ENCODE data around the gene NANOS1. TPM values are rescaled to one million over a fixed set of nuclear protein-coding genes. Genes with fewer than 3 reads are reported as not detected.
A peak's percentile ranks its signal among the peaks of the same experiment; 100 is the strongest.

Gene NANOS1
- total and polyA plus RNA-seq, 2 of the 8 experiments (the other 6 are each of a cell fraction or from before 2014, with no cell fraction given): 3.1 to 3.9 TPM

GRCh38 chr10:118981946-118982345 lies 47.6 kb upstream of the NANOS1 start:
- FAIRE-seq (no peak), DNase-seq (ENCODE audit: low read depth in 1 of 2, low spot score in 2 of 2) (no peak)
- H3K27me3 ChIP-seq (replicated peaks in 1 of 4; ENCODE audit: control insufficient read depth in 3 of 4, extremely low read depth in 1 of 4, insufficient read depth in 3 of 4, low read length in 3 of 4): no peaks in the 10 kb centered on the region
- no peak overlapping the region for H3K9ac ChIP-seq (replicated peaks in 1 of 4; ENCODE audit: extremely low read depth in 1 of 4, low read depth in 3 of 4, low read length in 3 of 4)
- H4K8ac ChIP-seq (ENCODE audit: extremely low read depth, insufficient read depth, low read length): no peak overlapping the region; the same call in 1 of the 2 replicates
- H3K14ac ChIP-seq (ENCODE audit: insufficient read length): no peak overlapping the region
- WGBS, 2 experiments (ENCODE audit: extremely low coverage in 1 of 2, insufficient coverage in 1 of 2, insufficient read length in 1 of 2, insufficient replicate concordance in 2 of 2, low coverage in 1 of 2, low lambda C conversion rate in 2 of 2, missing lambda C conversion rate in 1 of 2): 89% methylated on average over 11 of the region's 11 CpGs; no CpG with 5 or more reads in 1 of the 2 experiments
- H3K9me3 ChIP-seq (ENCODE audit: insufficient read depth in 2 of 2, low read depth in 1 of 2, low read length in 1 of 2): no peaks in the 10 kb centered on the region
- H3K18ac ChIP-seq (ENCODE audit: extremely low read depth, low read length): no peak overlapping the region
- no peak overlapping the region for H2BK12ac ChIP-seq (ENCODE audit: low read depth, low read length)
- H4K20me1 ChIP-seq (replicated peaks in 1 of 2; ENCODE audit: control insufficient read depth in 1 of 2, insufficient read depth in 2 of 2, low read length in 2 of 2): no peaks in the 10 kb centered on the region
- no peak overlapping the region for H4K91ac ChIP-seq (replicated peaks; ENCODE audit: insufficient read length, low read length)
- H3K23me2 ChIP-seq (ENCODE audit: low read depth, low read length): no peaks in the 10 kb centered on the region
- no peaks in the 10 kb centered on the region for H3K79me2 ChIP-seq (ENCODE audit: control insufficient read depth in 1 of 2, insufficient read depth in 2 of 2, low read length in 2 of 2)
- H3K27ac ChIP-seq (ENCODE audit: low read depth, low read length): no peak overlapping the region
- TF ChIP-seq YY1 (IDR thresholded peaks at IDR 0.05; ENCODE audit: low read depth, low read length) (no peak), MAFK (IDR thresholded peaks at IDR 0.05; ENCODE audit: low read depth, low read length) (no peak), CHD2 (IDR thresholded peaks at IDR 0.05; ENCODE audit: low read length) (no peak), ASH2L (IDR thresholded peaks at IDR 0.05; ENCODE audit: low read length) (no peak), JUND (IDR thresholded peaks at IDR 0.05; ENCODE audit: low read length) (no peak), RAD21 (IDR thresholded peaks at IDR 0.05 in 1 of 2, conservative IDR thresholded peaks at IDR 0.05 in 1 of 2; ENCODE audit: low read depth in 2 of 2, low read length in 2 of 2) (no peak), EP300 (IDR thresholded peaks at IDR 0.05; ENCODE audit: borderline replicate concordance in 1 of 2, low read depth in 2 of 2, low read length in 2 of 2) (no peak), CBX5 (IDR thresholded peaks at IDR 0.05; ENCODE audit: low read depth, low read length) (no peak), KDM4A (IDR thresholded peaks at IDR 0.05; ENCODE audit: low read depth, low read length, severe bottlenecking) (no peak), SIX5 (IDR thresholded peaks at IDR 0.05; ENCODE audit: low read depth, low read length) (no peak)
- no peak overlapping the region for H4K5ac ChIP-seq (ENCODE audit: insufficient read length, low read depth, low read length)
- no peak overlapping the region for H3K4ac ChIP-seq (replicated peaks; ENCODE audit: insufficient read length, low read depth, low read length)
- H3K4me2 ChIP-seq (ENCODE audit: insufficient read depth in 1 of 2, low read depth in 2 of 2, low read length in 2 of 2): no peak overlapping the region
- no peak overlapping the region for H3K23ac ChIP-seq (ENCODE audit: insufficient read length)
- H2BK20ac ChIP-seq (ENCODE audit: low read length): no peak overlapping the region
- H2BK5ac ChIP-seq (ENCODE audit: low read depth, low read length): no peak overlapping the region
- no peak overlapping the region for H3K56ac ChIP-seq (replicated peaks; ENCODE audit: insufficient read length, low read depth, low read length)
- ChIA-PET POLR2A (ENCODE audit: partially characterized antibody) (no interaction called here), CTCF (ENCODE audit: partially characterized antibody) (interaction anchor here (2.2 kb wide), 1 partner anchor 10 kb away, joined by 5 read pairs; no protein-coding TSS in a partner anchor)
- H2AK5ac ChIP-seq (ENCODE audit: low read depth, low read length): no peak overlapping the region
- no peak overlapping the region for H2BK120ac ChIP-seq (replicated peaks; ENCODE audit: low read depth, low read length)
- peaks cover 0 to 3% (median 3%) of the 10 kb centered on the region in 4 experiments; a peak in 2 of 7 replicates for H3K4me1 ChIP-seq (replicated peaks in 1 of 4; ENCODE audit: control insufficient read depth in 3 of 4, insufficient read depth in 4 of 4, low read length in 3 of 4)
- no peaks in the 10 kb centered on the region for H3K79me1 ChIP-seq (ENCODE audit: low read depth, low read length)
- no peak overlapping the region for H3K4me3 ChIP-seq (ENCODE audit: extremely low read depth in 1 of 4, insufficient read depth in 2 of 4, low read depth in 3 of 4, low read length in 4 of 4)
- H3K36me3 ChIP-seq (ENCODE audit: control insufficient read depth in 2 of 4, insufficient read depth in 4 of 4, low read length in 3 of 4): no peaks in the 10 kb centered on the region
- no peak overlapping the region for H2BK15ac ChIP-seq (ENCODE audit: low read length)
- H2AFZ ChIP-seq (ENCODE audit: low read length): peak overlapping the region; percentile 26
